HG02588 (cell line): ENCODE measurements around the gene TANK.
"Not testable (repeated sequence)": the region's sequence is repeated elsewhere in the genome, so short reads cannot be mapped to it uniquely, and the experiment has no call there.

Experiments used
- ATAC-seq: cut with Tn5 transposase; IDR thresholded peaks from one replicate; pipeline ENCODE4 v1.9.1; 2021; ENCODE audit warnings: mild to moderate bottlenecking, moderate library complexity; ENCODE audit not compliant: unreplicated experiment

Gene TANK

DNA sequence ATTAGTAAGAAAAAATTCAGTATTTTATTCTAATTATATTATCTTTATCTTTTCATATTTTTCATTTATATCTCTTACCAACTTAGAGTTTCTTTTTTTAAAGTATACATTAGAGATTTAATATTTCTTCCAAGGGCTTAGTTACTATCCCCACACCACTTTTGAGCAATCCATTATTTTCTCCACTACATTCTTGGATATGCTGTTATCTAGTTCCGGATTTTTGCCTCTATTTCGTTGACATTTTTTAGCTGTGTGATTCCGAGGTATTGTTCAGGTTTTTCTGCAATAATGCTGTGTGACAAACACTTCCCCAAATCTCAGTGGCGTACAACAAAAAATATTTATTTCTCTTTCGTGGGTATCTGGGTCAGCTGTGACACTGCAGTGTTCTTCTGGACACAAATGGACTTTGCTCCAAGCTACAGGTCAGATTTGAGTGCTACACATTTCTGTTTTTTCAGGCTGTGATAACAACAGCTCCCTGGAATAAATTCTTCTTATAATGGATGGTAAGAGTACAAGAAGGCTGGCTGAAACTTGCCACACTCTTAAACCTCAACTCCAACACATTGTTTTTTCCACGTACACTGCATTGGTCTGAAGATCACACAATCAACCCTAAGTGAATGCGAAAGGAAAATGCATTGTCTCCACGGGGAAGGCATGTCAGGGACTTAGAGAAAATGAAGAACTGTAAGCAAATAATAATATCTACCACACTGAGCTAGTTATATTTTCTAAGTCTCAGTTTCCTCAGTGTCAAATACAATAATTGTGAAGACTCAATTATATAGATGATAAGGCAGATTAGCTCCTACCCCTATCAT is 97.1 kb downstream of the TANK start:
- ATAC-seq, result no peak

DNA sequence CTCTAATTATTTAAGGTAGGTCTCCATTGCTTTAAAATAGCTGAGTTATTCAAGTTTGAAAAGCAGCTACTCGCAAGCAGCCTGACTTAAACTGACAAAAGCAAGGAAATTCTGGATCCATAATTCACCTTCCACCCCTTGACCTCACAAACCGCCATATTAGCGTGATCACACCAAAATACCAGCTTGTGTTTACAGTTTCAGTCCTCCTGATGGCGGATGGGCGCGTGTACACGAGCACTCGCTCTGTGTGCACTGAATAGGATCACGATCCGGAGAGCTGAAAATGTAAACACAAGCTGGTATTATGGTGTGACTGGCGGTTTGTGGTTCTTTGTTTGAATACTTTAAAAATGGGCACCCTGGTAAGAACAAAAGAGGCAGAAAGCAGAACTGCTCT is 105.6 kb downstream of the TANK start:
- no peak for ATAC-seq

DNA sequence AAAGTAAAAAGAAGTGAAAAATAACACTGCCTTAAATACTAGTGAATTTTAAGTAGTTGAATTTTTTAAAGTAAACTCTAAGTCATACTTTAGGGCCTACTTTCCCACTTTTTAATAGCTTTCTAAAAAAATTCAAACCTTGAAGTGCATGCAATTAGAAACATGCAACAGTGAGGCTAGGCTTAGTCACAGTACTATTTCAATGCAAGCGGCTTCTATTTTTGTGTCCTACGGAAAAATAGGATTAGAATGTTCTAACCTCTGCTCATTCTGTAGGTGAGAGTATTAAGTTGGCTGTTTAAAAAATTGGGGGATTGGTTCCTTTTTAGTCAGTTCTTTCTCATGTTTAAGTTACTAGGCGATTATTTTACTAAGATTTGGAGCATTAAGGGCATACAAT is 108.9 kb downstream of the TANK start:
- no peak for ATAC-seq

DNA sequence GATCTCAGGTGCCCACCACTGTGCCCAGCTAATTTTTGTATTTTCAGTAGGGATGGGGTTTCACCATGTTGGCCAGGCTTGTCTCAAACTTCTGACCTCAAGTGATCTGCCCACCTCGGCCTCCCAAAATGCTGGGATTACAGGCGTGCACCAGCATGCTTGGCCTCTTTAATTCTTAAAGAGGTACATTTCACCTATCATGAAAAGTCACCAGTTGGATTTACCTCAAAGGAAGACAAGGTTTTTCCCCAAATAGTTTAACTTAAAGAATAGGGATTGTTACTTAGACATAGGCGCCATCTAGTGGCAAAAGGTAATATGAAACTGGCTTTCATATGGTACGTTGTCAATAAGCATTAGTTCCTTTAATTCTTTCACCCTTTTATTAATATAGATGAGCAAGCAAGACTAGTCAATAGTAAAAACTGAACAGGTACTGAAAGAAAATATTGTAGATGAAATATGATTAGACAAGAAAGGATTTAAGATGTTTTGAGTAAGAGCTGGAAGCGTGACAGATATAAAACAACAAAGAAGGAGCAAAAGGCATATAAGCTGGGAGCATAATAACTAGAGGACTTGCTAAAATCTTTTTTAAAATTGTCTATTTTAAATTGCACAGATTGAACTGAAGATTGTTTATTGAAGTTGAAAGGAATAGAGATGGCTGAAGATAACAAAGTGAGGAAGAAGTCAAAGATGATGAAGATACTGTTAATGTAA is 113.0 kb downstream of the TANK start:
- no peak for ATAC-seq

DNA sequence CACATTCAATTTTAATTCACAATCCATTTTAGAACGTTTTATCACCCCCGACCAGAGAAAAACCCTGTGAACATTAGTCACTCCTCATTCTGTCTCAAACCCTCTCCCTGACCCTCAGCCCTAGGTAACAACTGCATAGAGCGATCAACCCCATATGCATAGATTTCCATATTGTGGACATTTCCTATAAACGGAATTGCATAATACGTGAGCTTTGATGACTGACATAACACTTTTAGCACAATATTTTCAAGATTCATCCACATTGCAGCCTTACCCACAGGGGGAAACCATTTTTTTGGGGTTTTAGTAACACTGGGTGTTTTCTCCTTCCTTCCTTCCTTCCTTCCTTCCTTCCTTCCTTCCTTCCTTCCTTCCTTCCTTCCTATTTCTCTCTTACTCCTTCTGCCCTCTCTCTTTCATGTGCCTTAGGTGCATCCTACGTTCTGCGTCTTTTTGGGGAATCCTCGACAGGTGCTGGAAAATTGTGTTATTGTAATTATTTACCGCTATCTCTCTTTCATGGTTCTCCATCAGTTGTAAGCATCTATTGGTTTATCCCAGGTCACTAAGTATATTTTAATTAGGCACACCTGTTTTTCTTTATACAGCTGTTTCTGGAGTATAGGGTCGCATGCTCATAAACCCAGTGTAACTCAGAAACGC is 118.5 kb downstream of the TANK start:
- not testable (repeated sequence) for ATAC-seq

DNA sequence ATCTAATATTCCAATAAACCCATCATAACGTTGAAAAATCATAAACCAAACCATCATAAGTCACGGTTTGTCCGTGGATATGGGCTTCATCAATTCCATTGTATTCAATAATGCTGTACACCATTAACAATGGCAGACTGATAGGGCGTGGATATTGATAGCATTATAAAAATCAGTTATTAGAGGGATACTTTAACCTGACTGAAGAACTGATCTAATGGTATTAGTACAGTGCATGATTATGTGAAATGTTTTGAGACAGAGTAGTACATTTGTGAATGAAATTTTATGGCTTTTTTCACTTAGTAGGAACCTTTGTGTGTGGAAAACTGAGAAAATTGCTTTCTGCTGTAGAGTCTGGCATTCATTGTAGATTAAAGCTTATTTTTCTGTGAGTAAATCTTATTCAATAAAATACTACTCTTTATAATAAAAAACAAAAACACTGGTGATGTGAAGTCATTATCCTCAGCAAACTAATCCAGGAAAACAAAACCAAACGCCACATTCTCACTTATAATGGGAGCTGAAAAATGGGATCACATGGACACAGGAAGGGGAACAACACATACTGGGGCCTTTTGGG is 119.1 kb downstream of the TANK start:
- not testable (repeated sequence) for ATAC-seq

DNA sequence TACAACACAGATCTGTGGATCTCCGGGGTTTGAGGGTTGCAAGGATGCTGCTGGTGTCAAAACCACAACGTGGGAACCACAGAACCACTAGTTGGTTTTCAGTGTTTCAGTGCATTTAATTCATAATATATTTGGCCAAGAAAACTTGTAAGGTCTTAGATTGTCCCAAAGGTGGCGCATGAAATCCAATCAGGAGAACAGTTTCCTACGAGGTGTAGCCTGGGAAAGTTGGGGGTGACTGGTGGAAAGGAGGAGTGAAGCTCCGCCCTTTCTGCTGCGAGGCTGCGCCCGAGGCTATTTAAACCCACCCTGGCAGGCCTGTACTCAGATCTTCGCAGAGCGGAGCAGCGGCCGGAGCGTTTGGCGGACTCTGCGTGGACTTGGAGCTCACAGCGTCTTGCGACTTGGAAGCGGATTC is 120.7 kb downstream of the TANK start:
- not testable (repeated sequence) for ATAC-seq

DNA sequence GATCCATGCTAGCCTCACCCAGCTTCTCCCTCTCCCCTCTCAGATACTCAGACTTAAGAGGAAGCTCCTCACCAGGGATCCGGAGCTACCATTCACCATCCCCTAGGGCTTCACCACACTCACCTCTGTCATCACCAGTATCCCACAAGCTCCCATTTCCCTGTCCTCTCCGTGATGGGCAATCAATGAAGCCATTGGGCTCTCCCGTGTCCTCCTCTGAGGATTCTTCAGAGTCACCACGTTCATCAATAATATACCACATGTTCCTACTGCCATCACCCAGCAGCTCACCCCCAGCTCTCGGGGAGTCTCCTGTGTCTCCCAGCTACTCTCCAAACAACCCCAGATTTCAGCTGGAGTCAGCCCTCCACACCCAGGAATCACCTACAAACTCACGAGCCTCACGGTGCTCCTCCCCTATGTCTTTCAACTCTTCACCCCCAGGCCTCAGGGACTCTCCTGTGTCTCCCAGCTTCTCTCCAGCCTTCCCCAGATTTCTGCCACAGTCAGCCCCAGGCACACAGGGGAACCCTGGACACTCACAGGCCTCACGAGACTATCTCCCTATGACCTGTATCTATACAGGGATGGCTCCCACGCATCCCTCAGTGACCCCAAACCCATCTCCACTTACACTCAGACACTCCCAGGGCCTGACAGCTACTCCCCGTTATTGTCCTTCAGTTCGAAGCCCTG is 121.5 kb downstream of the TANK start:
- not testable (repeated sequence) for ATAC-seq

DNA sequence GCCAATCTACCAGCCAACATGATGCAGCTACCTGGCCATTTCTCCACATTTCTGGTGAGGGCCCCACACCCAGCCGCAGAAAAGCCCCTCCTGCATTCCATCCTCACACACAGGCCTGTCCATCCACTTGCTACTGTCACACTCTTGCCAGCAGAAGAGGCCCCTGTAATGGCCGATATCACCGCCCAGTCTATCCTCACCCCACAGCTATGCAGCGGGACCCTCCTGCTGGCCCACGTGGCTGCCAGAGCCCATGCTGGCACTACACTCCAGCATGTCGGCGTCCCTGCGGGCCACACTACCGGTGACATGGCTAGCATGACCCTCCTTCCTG is 122.0 kb downstream of the TANK start:
- not testable (repeated sequence) for ATAC-seq

DNA sequence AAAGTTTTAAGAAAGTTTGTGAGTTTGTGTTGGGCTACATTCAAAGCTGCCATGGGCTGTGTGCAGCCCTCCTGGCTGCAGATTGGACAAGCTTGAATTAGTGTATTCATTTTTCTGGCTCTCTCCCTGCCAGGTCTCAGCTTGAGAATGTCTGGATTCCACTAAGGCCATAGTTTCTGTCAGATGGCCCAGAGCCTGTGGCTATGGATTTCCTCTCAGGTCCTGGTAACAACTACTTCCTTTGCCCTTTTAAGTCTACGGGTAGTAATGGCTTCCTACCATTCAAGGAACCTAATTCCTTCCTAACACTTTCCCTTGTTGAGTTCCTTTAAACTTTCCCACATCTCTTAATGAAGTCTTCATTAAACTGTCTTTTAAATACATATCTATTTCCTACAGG is 123.7 kb downstream of the TANK start:
- ATAC-seq, result no peak
